ENCODE results near the gene LHB.

GRCh38 chr19:48966541-48967345 lies 50.1 kb downstream of the LHB start:
- TF ChIP-seq CTCF (IDR thresholded peaks at IDR 0.05; ENCODE audit: insufficient read depth, low read length) (no peak), POLR2AphosphoS5 (IDR thresholded peaks at IDR 0.05; ENCODE audit: low read depth) (peak; percentile 6), SPI1 (IDR thresholded peaks at IDR 0.05; ENCODE audit: borderline replicate concordance, low read depth) (peak; percentile 83; the same call in 1 of the 2 replicates)
